CD4-positive, alpha-beta T cell treated with Interleukin-6 for 4 hours (primary cell): Measurements from ENCODE around the gene ECI1.
A peak's percentile ranks its signal among the peaks of the same experiment; 100 is the strongest.
"Not testable (repeated sequence)": the region's sequence is repeated elsewhere in the genome, so short reads cannot be mapped to it uniquely, and the experiment has no call there.

Experiments used
- DNase-seq: peaks from one replicate; pipeline ENCODE4 v3.0.0-alpha.2; 2020; ENCODE audit warnings: mixed read lengths

Gene ECI1

DNA sequence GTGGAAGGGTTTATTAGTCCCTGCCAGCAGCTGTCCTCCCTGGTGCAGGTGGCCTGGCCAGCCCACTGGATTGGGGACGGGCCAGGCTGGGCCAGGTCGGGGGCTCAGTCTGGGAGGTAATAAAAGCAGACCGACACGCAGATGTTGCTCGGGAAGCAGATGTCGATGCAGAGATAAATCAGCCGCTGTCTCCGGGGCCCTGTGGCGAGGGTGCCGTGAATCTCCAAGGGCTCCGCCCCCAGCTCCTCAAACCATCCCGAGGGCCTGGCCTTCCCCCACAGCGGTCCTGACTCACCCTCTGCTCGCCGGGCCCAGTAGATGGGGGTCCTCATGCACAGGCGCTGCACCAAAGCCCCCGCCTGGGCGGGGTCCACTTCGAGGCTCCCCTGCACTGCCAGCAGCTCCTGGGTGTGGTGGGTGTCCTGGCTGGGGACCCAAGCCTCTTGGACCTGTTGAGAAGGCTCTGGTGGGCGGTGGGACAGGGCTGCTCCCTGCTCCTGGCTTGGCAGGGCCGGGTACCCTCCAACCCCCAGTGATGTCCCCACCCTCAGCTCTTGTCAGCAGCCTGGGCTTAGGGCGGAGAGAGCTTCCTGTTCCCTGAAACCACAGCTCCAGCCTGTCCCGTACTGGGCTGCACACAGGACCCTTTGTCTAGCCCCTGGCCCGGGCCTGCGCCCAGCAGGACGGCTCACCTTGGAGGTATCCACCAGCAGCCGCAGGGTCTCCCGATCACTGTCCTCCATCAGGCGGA lies 42.0 kb downstream of the ECI1 start:
- DNase-seq = no peak

DNA sequence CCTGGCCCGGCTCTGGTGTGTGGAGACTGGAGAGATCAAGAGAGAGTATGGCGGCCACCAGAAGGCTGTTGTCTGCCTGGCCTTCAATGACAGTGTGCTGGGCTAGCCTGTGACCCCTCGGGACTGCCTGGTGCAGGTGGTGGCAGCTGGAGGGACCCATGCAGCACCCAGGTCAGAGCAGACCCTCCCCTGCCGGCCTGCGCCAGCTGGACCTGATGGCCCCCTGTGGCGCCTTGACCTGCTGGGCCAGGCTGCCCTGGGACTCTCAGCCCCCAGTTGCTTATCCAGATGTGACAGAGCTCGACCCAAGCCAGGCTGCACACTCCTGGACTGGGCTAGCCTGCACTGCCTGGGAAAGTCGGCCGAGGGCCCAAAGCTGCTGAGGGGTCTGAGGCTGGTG lies 42.6 kb downstream of the ECI1 start:
- DNase-seq = no peak

DNA sequence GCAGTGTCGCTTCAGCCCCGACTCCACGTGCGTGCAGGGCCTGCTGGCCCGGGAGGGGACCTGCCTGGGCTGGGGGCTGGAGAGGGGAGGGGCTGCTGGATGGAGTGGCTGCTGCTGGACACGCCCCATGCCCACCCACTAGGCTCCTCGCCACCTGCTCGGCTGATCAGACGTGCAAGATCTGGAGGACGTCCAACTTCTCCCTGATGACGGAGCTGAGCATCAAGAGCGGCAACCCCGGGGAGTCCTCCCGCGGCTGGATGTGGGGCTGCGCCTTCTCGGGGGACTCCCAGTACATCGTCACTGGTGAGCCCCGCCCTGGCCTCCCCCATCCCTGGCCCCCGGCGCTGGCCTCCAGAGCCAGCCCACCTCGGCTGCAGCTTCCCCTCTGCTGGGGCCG lies 43.1 kb downstream of the ECI1 start:
- DNase-seq = no peak

DNA sequence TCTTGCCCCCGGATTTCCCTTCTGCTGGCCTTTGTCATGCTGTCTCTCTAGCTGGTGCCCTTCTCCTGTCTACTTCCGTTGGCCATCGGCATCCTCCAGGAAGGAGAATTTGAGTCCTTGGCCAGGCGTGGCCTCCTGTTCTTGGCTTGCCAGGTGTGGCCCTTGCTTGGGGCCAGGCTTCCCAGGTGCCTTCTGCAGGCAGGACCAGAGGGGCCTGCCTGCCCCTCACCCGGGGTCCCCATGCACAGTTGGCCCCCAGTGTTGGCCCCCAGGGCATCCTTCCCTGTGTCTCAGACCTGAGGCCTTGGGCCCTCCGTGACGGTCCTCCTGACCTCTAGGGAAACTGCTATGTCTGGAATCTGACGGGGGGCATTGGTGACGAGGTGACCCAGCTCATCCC lies 43.5 kb downstream of the ECI1 start:
- DNase-seq = no peak

DNA sequence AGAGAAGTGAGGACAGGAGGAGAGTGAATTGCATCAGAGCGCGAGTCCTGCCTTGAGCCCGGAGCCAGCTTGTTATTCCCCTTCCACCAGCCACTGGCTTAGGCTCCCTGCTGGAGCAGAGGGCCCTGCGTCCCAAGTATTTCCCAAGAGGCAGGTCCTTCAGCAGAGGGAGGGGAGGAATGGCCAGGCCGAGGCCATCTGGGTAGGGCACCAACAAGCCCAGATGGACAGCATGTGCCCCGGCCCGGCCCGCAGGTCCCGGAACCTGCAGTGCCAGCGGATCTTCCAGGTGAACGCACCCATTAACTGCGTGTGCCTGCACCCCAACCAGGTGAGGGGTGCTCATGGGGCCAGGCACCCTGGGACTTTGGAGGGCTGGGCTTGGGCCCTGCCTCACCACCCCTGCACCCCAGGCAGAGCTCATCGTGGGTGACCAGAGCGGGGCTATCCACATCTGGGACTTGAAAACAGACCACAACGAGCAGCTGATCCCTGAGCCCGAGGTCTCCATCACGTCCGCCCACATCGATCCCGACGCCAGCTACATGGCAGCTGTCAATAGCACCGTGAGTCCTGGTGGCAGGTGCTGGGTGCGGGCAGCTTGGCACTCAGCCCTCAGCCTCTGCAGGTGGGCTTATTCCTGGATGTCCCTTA lies 44.5 kb downstream of the ECI1 start:
- no peak for DNase-seq

DNA sequence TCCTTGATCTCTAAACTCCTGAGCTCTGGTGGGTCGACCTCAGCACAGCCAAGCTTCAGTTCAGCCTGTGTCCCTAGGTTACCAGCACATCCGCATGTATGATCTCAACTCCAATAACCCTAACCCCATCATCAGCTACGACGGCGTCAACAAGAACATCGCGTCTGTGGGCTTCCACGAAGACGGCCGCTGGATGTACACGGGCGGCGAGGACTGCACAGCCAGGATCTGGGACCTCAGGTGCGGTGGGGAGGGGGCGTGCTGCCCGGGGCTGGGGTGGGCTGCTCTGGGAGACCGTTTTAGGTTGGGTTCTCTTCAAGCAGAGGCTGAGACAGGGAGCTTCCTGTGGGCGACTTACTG lies 45.0 kb downstream of the ECI1 start:
- DNase-seq = no peak

DNA sequence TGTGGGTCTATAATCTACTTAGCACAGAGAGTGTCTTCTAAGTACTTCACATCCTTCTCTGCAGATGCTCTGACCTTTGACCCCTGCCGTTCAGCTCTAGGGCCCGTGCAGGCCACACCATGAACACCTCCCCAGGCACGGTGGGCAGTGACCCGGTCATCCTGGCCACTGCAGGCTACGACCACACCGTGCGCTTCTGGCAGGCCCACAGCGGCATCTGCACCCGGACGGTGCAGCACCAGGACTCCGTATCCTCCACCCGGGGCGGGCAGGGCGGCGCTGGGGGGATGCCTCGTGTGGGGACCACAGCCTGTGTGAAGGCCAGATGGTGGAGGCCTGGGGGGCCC lies 45.4 kb downstream of the ECI1 start:
- DNase-seq = no peak

DNA sequence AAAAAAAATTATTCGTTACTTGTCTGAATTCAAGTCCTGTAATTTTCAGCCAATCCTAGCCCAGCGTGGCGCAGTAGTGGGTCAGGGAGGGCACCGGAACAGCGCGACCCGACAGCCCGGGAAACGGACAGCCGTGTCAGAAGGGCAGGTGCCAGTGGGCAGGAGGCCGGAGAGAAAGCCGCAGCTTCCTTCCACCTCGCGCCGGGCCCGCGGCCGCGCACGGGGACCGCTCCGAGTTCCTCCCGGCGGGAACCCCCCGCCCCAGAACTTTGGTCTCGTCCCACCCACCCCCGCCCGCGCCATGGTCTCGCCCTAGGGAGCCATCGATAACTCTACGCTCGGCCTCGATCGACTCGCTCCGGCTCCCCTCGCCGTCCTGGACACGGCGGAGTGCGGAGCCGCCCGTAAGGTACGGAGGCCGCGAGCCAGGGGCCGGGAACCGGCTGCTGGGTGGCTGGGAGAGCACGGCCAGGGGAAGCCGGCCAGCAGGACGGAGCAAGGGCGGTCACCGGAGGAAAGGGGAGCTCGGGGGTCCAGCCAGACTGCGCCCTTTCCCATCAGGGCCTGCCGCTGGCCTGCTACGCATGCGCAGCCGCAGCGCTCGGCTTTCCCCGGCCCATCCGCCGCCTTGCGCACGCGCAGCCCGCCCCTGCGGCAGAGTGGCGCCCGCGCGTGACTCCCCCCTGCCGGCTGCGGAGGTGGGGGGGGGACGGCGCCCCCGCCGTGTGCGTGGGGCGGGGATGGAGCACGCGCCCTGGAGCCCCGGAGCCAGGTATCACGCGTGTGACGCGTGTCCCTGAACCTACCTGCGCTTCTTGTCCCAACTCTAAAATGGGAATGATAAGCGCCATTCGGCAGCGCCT lies 46.1 kb downstream of the ECI1 start, which contains the start of gene MLST8:
TSS of gene MLST8 (plus strand) at position 351 of the 863 bp plus-strand sequence. CDS start 632 bp downstream, outside the sequence.
- DNase-seq = peak; percentile 95

DNA sequence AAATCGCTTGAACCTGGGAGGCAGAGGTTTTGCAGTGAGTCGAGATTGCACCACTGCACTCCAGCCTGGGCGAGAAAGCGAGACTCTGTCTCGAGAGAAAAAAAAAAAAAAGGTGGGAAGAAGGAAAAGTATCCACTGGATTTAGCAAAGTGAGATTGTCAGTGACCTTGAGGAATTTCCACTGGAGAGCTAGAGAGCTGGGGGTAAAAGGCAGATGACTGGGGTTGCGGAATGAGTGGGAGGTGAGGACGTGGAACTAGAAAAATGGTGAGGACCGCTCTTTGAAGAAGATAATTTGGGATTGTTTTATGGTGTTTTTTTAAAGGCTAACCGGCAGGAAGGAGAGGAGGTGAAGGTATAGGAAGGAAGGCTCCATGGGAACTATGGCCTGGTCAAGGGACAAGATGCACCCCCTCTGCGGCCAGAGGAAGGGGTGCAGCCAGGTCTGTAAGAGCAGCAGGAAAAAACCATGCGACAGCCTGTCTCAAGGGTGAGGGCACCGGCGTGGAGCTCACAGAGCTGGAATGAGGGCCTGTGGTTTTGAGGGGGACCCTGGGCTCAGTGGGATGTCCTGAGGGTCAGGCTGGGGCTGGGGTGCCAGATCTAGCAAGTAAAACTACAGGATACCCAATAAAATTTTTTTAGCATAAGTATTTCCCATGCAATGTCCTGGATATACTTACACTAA lies 46.8 kb downstream of the ECI1 start:
- no peak for DNase-seq

DNA sequence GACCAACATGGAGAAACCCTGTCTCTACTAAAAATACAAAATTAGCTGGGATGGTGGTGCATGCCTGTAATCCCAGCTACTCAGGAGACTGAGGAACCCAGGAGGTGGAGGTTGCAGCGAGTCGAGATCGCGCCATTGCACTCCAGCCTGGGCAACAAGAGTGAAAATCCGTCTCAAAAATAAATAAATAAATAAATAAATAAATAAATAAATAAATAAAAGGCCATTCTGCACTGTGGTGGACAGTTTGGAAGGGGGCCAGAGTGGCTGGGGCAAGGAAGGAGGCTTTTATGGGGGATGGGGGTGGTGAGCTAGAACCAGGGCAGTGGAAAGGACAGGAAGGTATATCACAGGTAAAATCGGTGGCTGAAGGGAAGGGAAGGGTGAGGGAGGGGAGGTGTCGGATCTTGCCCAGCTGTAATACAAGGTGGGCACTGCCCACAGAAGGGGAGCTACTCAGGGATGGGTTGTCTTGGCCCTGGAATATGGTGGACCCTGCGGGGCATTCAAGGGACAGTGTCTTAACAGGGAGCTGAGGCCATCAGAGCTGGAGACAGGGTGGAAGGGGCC lies 48.2 kb downstream of the ECI1 start:
- not testable (repeated sequence) for DNase-seq

DNA sequence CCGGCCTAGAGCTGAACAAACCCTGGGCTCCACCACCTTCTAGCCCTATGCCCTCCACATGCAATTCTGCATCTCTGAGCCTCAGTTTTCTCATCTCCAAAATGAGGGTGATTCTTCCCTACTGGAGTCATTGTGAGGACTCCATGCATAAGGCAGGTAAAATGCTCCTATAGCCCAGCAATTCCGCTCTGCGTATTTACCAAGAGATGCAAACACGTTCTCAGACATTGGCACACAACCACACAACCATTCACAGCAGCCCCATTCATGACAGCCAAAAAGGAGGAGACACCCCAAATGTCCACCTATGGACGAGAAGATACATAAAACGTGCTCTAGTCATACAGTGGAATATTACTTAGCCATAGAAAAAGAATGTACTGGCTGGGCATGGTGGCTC lies 51.1 kb downstream of the ECI1 start:
- DNase-seq = no peak

DNA sequence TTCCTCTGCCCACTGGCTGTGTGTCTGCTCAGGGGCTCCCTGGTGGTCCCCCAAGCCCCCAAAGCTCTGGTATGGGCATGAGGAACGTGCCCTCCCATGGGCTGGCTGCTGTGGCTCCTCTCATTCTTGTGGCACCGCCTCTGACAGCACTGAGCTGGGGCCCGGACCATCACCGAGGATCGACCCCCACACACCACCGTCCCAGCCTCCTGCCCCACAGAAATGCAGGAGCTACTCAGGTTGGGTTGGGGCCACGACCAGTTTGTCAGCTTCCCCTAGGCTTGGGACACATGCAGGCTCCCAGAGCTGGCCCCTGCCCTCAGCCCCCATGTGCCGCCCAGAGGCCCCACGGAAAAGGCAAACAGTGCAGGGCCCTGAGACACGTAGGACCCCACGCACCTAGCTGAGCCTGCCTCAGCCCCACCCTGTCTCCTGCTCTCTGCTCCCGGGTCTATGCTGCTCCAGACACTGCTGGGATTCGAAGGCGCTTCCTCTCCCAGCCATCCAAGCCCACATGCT lies 51.7 kb downstream of the ECI1 start:
- no peak for DNase-seq

DNA sequence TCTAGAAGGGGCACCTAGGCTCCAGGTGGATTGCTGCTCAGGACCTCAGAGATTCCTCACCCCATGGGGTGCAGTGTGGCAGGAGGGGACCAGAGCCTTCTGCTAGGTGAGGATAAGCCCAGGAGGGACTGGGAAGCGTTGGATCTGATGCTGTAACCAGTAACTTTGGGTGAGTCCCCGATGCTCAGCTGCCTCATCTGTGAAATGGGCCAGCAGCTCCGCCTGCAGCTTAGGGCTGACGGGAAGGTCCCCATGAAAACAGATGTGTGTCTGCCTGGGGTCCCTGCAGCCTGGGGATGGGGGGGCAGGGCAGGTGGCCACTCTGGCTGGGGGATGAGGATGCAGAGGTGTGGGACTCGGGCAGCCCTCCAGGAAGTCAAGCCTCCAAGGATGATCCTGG lies 52.3 kb downstream of the ECI1 start:
- no peak for DNase-seq

DNA sequence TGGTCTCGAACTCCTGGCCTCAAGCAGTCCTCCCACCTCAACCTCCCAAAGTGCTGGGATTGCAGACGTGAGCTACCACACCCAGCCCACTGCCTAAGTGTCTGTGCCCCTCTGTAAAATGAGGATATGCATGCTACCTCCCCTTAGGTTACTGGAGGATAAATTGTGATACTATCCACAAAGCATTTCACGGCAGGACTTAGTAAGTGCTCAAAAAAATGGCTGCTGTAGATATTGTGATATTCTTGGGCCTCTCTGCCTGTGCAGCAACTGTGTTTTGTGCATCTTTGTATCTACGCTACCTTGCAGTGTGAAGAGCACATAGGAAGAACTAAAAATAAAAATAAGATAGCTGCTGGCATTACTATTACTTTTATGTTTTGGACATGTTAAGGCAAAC lies 53.1 kb downstream of the ECI1 start:
- DNase-seq = no peak

DNA sequence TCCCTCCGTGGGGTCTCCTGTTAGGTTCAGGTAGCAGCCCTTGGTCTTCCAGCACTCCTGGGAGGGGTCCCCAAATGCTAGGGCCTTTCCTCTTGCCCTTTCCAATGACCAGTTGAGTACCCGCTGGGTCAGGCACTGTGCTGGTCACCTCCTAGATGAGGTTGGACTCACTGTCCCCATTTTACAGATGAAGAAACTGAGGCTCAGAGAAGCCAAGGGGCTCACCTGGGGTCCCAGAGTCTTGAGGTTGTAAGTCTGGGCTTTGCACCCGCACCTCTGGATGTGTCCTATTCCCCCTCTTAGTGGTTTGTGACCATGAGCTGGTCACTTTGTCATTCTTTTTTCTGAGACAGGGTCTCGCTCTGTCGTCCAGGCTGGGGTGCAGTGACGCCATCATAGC lies 53.6 kb downstream of the ECI1 start:
- no peak for DNase-seq

DNA sequence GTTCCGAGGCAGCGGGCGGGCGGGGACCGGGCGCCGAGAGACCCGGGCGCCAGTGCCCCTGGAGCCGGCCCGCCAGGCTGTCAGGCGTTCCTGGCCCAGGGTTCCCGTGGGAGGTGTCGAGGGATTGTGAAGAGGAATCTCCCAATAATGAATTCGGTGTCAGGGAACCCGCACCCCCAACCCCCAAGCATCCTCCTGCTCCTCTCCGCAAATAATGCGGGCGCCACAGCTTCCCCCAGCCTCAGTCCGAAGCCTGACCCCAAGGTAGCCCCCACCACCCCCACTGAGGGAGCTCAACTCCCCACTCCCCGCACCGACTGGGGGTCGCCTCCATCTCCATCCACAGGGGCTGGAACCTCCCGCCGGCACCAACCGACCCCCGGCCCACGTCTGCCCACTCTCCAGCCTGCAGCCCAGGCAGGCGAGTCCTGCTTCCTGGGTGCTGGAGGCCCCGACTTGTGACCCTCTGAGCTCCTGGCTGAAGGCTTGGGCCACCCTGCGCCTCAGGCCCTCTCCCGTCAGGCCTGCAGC lies 54.3 kb downstream of the ECI1 start:
- DNase-seq = no peak

DNA sequence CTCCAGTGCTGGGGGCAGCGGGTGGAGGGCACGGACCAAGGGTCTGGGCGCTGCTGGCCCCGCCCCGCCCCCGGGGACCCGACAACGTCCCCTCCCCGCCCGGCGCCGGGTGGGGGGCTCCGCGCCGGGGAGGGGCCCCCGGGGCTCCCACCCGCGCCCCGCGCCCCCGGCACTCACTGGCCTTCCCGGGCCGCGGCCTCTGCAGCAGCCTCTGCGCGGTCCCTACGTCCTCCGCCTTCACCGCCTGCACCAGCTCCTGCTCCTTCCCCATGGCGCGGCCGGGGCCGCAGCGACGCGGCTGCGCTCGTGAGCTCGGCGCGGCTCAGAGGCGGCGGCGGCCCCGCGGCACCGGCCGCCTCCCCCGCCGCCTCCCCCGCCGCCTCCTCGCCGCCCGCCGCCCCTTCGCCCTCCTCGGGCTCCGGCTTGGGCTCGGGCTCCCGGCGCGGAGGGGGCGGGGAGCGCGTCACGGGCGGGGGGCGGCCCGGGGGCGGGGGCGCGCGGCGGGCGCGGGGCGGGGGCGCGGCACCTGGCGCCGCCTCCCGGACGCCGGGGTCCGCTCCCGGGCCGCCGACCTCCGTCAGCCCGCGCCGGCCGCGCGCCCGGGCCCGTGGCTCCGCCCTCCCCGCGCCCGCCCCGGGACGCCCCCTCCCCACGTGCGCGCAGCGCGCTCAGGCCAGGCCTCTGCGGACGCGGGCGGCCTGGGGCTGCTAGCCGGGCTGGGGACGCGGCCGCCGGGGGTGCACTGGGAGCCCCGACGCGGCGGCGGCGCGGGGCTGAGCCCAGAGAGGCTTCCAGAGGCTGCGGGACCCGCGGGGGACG lies 55.0 kb downstream of the ECI1 start, which contains the start of gene CASKIN1:
TSS of gene CASKIN1 (minus strand) at position 444 of the 819 bp plus-strand sequence. CDS start at position 271, 173 bp downstream.
- DNase-seq = peak; percentile 18

DNA sequence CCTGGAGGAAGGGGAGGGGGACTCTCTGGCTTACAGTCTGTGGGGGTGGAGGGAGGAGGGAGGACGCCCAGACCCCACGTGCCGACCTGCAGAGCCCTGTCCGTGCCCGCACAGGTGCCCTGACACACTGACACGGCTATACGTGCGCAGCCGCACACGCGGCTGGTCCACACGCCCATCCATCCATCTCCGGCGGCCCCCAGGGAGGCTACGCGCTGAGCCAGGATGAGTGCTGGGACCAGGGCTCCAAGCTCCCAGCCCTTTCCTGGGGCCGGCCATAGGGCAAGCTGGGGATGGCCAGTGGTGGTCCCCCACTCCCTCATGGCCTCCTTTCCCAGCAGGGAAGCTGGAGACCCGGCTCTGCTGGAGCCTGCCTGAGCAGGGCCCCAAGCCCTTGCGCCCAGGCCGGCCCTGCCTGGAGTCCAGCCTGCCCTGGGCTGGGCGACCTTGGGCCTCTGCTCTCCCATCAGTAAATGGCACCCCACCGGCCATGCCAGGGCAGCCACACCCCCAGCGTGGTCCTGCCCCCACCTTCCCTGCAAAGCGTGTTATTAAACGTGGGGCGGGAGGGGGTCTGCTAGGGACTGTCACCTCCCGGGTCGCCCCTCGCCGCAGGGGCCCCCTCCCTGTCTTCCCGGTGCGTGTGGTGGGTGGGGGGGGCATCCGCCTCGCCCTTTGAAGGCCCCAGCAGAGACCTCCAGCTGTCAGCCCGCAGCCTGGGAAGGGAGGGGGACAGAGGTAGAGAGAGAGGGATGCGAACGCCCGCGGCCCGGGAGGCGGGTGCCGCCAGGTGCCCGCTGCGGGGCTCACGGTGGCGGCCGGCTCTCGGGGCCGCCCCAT lies 55.8 kb downstream of the ECI1 start:
- no peak for DNase-seq

DNA sequence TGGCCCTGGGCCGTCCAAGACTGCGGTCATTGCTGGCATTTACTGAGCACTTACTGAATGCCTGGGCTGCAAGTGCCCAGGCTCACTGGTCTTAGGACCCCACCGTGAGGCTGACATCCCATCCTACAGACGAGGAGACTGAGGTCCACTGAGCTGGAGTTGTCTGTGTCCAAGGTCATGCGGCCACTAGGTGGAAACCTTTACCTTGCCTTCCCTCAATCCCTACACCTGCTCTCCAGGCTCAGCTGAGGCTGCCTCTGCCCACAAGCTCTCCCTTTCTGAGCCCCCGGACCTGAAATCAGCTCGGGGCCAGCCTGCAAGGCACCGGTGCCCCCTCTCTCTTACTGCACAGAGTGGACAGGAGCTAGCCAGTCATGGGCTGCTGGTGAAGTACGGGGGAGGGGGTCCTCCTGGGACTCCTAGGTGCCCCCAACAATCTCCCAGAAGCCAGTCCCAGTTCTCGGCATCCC lies 56.5 kb downstream of the ECI1 start:
- peak; percentile 72 for DNase-seq

DNA sequence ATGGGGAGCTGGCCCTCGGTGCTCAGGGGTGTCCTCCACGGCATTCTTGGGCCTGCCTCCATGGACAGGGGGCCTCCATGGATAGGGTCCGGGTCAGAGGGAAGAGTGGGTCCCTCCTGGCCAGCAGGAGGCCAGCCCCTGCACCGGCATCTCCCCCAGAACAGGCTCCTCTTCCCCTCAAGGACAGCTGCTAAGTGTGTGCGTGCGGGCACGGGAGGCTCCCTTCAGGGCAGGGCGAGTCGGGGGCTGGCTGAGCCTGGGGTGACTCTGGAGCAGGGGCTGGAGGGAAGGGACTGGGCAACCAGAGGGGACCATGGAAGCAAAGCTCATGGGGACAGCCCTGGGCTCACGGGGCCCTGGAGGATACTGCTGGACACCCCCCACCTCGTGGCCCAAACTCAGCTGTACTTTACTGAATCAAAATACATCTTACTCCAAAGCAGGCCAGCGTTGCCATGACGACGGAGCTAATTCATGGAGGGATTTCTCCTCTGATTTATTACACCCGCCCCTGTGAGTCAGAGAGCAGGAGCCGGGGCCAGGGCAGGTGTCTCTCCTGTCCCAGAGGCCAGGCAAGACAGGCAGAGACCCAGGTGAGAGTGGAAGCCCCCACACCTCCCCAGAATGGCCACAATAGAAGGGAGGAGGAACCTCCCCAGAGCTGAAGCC lies 57.1 kb downstream of the ECI1 start:
- no peak for DNase-seq
